Nephron (organoid): ENCODE measurements around the gene N4BP2.
"Not testable (repeated sequence)": the region's sequence is repeated elsewhere in the genome, so short reads cannot be mapped to it uniquely, and the experiment has no call there.

Experiments used
- H3K27ac Mint-ChIP-seq, 3 experiments: 2 replicates each; pipeline ENCODE4 v1.8.0; 2020; ENCODE audit warnings: mixed read lengths in 3 of 3, mild to moderate bottlenecking in 2 of 3, moderate library complexity in 1 of 3
- H3K27me3 Mint-ChIP-seq: 2 replicates; pipeline ENCODE4 v1.8.0; 2021; ENCODE audit warnings: low read depth, mild to moderate bottlenecking, moderate library complexity, mixed read lengths
- H3K36me3 Mint-ChIP-seq: 2 replicates; pipeline ENCODE4 v1.8.0; 2020; ENCODE audit warnings: low read depth, mixed read lengths
- H3K4me1 Mint-ChIP-seq: 2 replicates; pipeline ENCODE4 v1.8.0; 2020; ENCODE audit warnings: mixed read lengths
- H3K4me3 Mint-ChIP-seq, 3 experiments: 2 replicates each; pipeline ENCODE4 v1.8.0; 2020; ENCODE audit warnings: mild to moderate bottlenecking in 3 of 3, mixed read lengths in 3 of 3, moderate library complexity in 2 of 3
- H3K9me3 Mint-ChIP-seq: 2 replicates; pipeline ENCODE4 v1.8.0; 2020; ENCODE audit warnings: mixed read lengths
- CTCF ChIP-seq, 3 experiments: fragments of 200-600 bp; sonication (generic); IDR thresholded peaks; one replicate each; pipeline ENCODE4 v1.5.0; 2021; ENCODE audit warnings: antibody characterized with exemption in 3 of 3; ENCODE audit not compliant: unreplicated experiment in 3 of 3

Gene N4BP2

GRCh38 chr4:40099010-40099409 lies 42.4 kb downstream of the N4BP2 start:
- H3K27ac Mint-ChIP-seq, result no peak overlapping the region
- no peaks in the 10 kb centered on the region for H3K27me3 Mint-ChIP-seq
- TF ChIP-seq CTCF (IDR thresholded peaks at IDR 0.05; ENCODE audit: unreplicated experiment in 3 of 3), result no peak
- H3K4me1 Mint-ChIP-seq, result no peaks in the 10 kb centered on the region
- no peaks in the 10 kb centered on the region for H3K9me3 Mint-ChIP-seq
- H3K36me3 Mint-ChIP-seq, result peaks cover 21% of the 10 kb centered on the region
- no peak overlapping the region for H3K4me3 Mint-ChIP-seq

GRCh38 chr4:40107150-40107549 lies 50.5 kb downstream of the N4BP2 start:
- not testable (repeated sequence) for H3K4me3 Mint-ChIP-seq, H3K27me3 Mint-ChIP-seq, H3K4me1 Mint-ChIP-seq, H3K9me3 Mint-ChIP-seq, H3K27ac Mint-ChIP-seq
- peaks cover 71% of the 10 kb centered on the region for H3K36me3 Mint-ChIP-seq

GRCh38 chr4:40112027-40112792 lies 55.6 kb downstream of the N4BP2 start:
- Mint-ChIP-seq H3K27ac (no peak overlapping the region), H3K27me3 (no peaks in the 10 kb centered on the region), H3K4me1 (no peaks in the 10 kb centered on the region), H3K36me3 (peaks cover 65% of the 10 kb centered on the region), H3K4me3 (no peak overlapping the region), H3K9me3 (no peaks in the 10 kb centered on the region)
- no peak for TF ChIP-seq CTCF (IDR thresholded peaks at IDR 0.05; ENCODE audit: unreplicated experiment in 3 of 3)

- no peak overlapping the region for H3K27ac Mint-ChIP-seq
- no peaks in the 10 kb centered on the region for H3K27me3 Mint-ChIP-seq
- peaks cover 65% of the 10 kb centered on the region for H3K36me3 Mint-ChIP-seq
- H3K4me3 Mint-ChIP-seq, result no peak overlapping the region
- TF ChIP-seq CTCF (IDR thresholded peaks at IDR 0.05; ENCODE audit: unreplicated experiment in 3 of 3), result no peak
- H3K9me3 Mint-ChIP-seq, result no peaks in the 10 kb centered on the region
- no peaks in the 10 kb centered on the region for H3K4me1 Mint-ChIP-seq
Observed at GRCh38 chr4:40114206-40114605, 57.6 kb downstream of the N4BP2 start.

GRCh38 chr4:40118861-40119260 lies 62.2 kb downstream of the N4BP2 start:
- H3K27ac Mint-ChIP-seq, result no peak overlapping the region
- no peak overlapping the region for H3K4me3 Mint-ChIP-seq
- H3K27me3 Mint-ChIP-seq, result no peaks in the 10 kb centered on the region
- H3K36me3 Mint-ChIP-seq, result peaks cover 53% of the 10 kb centered on the region
- no peak for TF ChIP-seq CTCF (IDR thresholded peaks at IDR 0.05; ENCODE audit: unreplicated experiment in 3 of 3)
- H3K9me3 Mint-ChIP-seq, result no peaks in the 10 kb centered on the region
- no peaks in the 10 kb centered on the region for H3K4me1 Mint-ChIP-seq

- H3K27me3 Mint-ChIP-seq, result no peaks in the 10 kb centered on the region
- no peak for TF ChIP-seq CTCF (IDR thresholded peaks at IDR 0.05; ENCODE audit: unreplicated experiment in 3 of 3)
Observed at GRCh38 chr4:40119344-40119743, 62.7 kb downstream of the N4BP2 start.

More at GRCh38 chr4:40119344-40119743, 62.7 kb downstream of the N4BP2 start:
- no peak overlapping the region for H3K4me3 Mint-ChIP-seq
- H3K36me3 Mint-ChIP-seq, result peaks cover 49% of the 10 kb centered on the region
- no peak overlapping the region for H3K27ac Mint-ChIP-seq
- H3K4me1 Mint-ChIP-seq, result no peaks in the 10 kb centered on the region
- H3K9me3 Mint-ChIP-seq, result no peaks in the 10 kb centered on the region
